GM19351 (cell line): ENCODE measurements around the gene TMEFF1.

Source experiments
- ATAC-seq: cut with Tn5 transposase; IDR thresholded peaks from one replicate; pipeline ENCODE4 v1.9.1; 2021; ENCODE audit warnings: mild to moderate bottlenecking, moderate library complexity; ENCODE audit not compliant: unreplicated experiment

The TMEFF1 gene

GRCh38 chr9:100447041-100447440 lies 25.9 kb upstream of the TMEFF1 start:
- ATAC-seq = no peak

GRCh38 chr9:100448266-100448665 lies 24.7 kb upstream of the TMEFF1 start:
- ATAC-seq = no peak

DNA sequence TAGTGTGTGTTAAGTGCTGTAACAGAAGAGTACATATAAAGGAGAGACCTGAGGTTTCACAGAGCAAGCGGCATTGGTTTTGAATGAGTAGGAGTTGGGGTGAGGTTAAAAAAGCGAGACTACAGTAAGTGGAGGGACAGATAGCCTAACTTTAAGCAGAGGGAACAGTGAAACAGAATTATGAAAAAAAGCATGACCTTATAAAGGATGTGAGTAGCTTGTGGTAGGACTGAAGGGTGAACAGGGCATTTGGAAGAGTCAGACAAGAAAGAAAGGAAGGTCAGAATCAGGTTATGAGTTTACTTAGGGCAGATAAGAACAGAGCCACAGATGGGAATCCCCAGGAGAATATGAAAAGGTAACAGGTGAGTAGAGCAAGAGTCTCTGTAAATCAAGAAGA lies 23.5 kb upstream of the TMEFF1 start:
- peak; percentile 87 for ATAC-seq

- ATAC-seq = no peak
Observed at GRCh38 chr9:100452894-100453293, 20.1 kb upstream of the TMEFF1 start.

GRCh38 chr9:100455470-100455869 lies 17.5 kb upstream of the TMEFF1 start:
- no peak for ATAC-seq

- ATAC-seq = no peak
Observed at GRCh38 chr9:100457517-100457916, 15.4 kb upstream of the TMEFF1 start.

- no peak for ATAC-seq
Observed at GRCh38 chr9:100459963-100460362, 13.0 kb upstream of the TMEFF1 start.

DNA sequence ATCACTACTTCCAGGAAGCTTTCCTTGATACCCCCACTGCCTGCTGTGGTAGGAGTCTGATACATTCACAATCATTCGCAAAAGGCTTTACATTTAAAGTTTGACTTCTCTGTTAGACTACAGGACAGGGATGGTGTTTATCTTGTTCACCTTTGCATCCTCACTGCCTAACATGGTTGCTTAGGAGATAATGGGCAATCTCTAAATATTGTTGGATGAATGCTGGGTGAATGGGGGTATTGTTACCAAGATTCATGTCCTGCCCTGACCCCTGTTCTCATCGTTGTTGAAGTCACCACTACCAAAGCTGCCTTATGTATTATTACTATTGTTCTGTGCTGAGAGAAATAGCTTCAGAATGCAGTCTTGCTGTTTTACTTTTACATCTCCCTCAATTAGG lies 7.7 kb upstream of the TMEFF1 start:
- ATAC-seq = no peak

GRCh38 chr9:100465761-100466160 lies 7.2 kb upstream of the TMEFF1 start:
- ATAC-seq = no peak

DNA sequence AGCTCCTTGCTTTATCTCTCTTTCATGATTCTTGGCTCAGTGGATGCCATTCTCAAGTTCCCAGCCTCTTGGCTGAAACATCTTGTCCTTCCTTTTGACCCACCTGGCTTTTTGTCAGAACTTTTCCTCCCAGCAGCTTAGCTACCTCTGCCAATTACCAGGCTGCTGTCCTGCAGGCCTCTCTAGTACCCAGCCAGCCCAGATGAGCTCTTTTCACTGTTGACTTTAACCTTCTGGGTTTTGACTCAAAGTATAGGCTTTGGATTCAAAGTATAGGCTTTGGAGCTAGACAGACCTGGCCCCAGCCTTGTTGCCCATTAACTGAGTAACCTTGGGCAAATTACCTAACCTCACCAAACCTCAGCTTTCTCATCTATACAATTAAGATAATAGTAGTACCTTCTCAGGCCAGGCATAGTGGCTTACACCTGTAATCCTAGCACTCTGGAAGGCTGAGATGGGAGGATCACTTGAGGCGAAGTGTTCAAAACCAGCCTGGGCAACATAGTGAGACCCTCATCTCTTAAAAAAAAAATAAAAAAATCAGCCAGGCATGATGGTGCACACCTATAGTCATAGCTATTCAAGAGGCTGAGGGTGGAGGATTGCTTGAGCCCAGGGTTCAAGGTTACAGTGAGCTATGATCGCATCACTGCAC lies 6.6 kb upstream of the TMEFF1 start:
- no peak for ATAC-seq

DNA sequence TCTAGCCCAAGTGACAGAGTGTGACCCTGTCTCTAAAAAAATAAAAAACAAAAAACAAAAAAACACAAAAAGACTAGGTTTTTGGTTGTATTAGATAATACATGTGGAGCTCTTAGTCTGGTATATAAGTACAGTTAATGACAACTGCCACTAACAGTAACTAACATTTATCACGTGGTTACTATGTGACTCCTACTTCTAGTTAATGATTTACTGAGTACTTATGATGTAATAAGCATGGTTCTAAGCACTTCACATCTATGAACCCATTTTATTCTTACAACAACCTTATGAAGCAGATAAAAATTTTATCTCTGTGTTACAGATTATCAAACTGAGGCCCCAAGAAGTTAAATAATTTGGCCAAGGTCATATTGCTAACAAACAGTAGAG lies 6.1 kb upstream of the TMEFF1 start:
- no peak for ATAC-seq

DNA sequence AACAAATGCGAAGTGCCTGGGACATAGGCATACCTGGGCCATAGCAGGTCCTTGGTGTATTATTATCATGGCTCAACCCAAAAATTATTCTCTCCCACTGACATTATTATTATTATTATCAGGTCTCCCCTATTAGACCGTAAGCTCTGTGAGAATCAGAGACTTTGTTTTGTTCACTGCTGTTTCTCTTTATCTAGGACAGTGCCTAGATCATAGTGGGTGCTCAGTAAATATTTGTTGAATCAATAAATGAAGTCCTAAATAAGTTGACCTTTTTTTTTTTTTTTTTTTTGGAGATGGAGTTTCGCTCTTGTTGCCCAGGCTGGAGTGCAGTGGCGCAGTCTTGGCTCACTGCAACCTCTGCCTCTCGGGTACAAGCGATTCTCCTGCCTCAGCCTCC lies 4.9 kb upstream of the TMEFF1 start:
- ATAC-seq = no peak

DNA sequence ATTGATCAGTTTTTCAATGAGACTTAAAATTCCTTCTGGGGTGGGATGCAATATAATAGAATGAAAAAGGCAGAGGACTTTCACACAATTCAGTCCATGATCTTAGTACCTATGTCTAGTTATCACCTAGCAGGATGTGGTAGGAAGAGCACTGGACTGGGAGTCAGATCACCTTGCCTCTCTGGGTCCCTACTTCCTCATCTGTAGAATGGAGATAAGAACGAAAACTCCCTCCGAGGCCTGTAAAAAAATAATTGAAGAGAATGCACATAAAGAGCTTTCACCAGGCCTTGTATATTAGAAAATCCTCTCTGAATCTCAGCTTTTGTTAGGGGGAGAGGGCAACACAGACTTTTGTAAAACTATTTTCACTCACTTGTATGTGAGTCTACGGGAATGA lies 681 bp upstream of the TMEFF1 start:
- no peak for ATAC-seq

DNA sequence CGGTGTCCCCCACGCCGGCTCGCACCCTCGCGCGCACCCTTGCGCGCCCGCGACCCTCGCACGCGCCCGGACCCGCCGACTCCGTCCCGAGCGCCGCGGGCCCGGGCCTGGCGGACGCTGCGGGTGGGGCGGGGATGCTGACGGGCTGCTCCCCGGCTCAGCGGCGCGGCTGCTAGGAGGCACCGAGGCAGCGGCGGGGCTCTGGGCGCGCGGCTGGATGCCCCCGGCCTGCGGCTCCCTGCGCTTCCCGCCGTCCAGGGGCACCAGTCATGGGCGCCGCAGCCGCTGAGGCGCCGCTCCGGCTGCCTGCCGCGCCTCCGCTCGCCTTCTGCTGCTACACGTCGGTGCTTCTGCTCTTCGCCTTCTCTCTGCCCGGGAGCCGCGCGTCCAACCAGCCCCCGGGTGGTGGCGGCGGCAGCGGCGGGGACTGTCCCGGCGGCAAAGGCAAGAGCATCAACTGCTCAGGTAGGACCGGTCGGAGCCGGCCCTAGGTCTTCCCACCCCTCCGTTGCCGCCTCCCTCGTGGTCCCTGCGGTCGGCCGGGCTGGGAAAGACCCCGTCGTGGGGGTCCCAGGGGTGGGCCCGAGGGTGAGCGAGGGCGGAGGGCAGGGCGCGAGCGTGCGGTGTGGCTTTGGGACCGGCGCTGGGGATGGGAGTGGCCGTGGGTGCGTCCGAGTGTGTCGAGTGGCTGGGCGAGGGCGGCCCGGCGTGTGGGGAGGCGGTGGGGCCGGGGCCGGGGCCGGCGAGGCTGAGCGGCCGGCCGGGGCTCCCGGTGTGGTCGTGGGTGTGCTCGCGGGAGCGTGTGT lies 530 bp downstream of the TMEFF1 start:
- peak; percentile 74 for ATAC-seq

- no peak for ATAC-seq
Observed at GRCh38 chr9:100474082-100474923, 1.4 kb downstream of the TMEFF1 start.

DNA sequence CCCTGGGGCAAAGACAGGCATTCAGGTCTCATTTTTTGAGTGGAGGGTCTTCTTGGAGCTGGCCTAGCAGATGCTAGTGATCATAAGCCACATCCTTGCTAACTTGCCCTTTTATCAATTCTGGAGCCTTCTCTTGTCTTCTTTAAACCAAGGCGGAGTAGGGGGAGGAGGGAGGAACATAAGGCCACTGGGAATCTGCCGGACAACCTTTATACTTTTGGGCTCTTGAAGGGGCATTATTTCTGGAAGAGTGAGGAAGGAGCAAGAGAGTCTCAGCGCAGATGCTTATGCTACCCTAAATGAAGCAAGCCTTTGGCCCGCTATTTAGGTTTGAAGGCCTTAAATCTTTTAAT lies 2.0 kb downstream of the TMEFF1 start:
- no peak for ATAC-seq

DNA sequence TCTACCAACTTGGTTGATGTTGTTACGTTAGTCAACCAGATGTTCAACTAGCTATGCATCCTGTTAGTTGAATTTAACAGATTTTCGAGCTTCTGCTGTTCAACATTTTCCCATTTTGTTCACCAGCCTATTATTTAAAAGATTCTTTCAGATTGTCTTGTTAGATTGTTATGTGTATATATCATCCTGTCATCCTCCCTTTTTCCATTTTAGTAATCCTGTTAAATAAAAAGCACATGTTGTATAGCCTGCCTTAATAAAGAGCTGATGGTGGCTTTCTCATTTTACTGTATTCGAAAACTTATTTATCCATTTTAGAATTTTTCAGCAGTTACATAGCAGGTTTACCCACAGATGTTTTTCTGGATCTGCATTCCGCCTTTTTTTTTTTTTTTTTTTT lies 4.3 kb downstream of the TMEFF1 start:
- no peak for ATAC-seq

GRCh38 chr9:100478192-100478591 lies 5.2 kb downstream of the TMEFF1 start:
- no peak for ATAC-seq

DNA sequence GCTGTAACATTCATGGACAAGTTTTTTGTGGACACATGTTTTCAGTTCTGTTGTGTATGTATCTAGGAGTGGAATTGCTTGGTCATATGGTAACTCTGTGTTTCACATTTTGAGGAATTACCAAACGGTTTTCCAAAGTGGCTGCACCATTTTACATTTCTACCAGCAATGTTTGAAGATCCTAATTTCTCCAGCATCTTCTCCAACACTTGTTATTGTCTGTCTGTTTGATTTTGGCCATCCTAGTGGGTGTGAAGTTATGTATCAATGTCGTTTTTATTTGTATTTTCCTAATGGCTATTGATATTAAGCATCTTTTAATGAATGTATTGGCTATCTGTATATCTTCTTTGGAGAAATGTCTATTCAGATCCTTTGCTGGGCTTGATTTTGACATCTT lies 6.9 kb downstream of the TMEFF1 start:
- no peak for ATAC-seq

GRCh38 chr9:100485196-100485595 lies 12.2 kb downstream of the TMEFF1 start:
- no peak for ATAC-seq

DNA sequence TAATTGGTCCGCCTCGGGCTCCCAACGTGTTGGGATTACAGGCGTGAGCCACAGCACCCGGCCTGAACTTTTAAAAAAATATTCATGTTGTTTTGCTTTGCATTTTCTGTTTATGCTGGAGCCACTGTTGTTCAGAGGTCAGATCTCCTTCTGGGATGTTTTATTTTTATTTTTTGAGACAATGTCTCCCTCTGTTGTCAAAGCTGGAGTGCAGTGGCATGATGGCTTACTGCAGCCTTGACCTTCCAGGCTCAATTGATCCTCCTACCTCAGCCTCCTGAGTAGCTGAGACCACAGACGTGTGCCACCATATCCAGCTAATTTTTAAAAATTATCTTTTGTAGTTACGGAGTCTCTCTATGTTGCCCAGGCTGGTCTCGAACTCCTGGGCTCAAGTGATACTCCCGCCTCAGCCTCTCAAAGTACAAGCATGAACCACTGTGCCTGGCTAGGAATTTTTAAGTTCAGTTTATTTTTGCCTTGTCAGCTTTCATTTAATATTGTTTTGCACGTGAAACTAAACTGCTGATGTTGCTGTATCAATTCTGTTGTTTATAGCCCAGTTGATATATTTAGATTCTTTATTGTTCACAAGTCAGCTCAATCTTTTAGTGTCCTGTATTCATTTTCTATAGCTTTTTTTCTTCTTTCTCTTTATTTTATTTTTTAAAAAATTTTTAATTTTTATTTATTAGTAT lies 13.7 kb downstream of the TMEFF1 start:
- ATAC-seq = no peak
